ENCODE measurements around the gene ZNF71.

DNA sequence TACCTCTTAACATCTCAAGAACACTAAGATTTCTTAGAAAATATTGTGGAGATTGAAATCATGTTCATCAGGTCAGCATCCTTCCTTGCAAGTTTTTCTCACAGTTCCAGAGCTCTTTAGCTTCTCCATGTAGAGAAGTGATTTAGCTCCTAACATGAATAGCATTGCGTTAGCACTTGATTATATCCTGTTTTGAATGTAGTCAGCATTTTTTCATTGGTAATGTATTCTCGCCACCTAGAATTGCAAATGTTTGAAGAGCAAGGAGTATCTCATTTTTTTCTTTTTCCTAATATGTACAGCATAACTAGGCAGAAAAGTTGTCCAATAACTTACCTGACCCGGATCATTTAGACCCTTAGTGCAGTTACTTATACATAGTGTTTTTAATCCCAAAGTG, 21.2 kb upstream of the ZNF71 start:
- TF ChIP-seq, protein P1, sequence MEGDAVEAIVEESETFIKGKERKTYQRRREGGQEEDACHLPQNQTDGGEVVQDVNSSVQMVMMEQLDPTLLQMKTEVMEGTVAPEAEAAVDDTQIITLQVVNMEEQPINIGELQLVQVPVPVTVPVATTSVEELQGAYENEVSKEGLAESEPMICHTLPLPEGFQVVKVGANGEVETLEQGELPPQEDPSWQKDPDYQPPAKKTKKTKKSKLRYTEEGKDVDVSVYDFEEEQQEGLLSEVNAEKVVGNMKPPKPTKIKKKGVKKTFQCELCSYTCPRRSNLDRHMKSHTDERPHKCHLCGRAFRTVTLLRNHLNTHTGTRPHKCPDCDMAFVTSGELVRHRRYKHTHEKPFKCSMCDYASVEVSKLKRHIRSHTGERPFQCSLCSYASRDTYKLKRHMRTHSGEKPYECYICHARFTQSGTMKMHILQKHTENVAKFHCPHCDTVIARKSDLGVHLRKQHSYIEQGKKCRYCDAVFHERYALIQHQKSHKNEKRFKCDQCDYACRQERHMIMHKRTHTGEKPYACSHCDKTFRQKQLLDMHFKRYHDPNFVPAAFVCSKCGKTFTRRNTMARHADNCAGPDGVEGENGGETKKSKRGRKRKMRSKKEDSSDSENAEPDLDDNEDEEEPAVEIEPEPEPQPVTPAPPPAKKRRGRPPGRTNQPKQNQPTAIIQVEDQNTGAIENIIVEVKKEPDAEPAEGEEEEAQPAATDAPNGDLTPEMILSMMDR (IDR thresholded peaks at IDR 0.05) = no peak
- TF ChIP-seq POLR2AphosphoS5 (IDR thresholded peaks at IDR 0.05) = no peak
